Measurements from ENCODE around the gene ARHGDIB. TPM values are rescaled to one million over a fixed set of nuclear protein-coding genes. Genes with fewer than 3 reads are reported as not detected.

ARHGDIB gene
- total RNA-seq, 1 donor from 2014 or later: 680 TPM

GRCh38 chr12:14921218-14921617 is 40.2 kb downstream of the ARHGDIB start:
- Mint-ChIP-seq H3K36me3 (ENCODE audit: low read depth) (peaks cover 38% of the 10 kb centered on the region), H3K9me3 (no peaks in the 10 kb centered on the region), H3K27ac (peak overlapping the region; percentile 76), H3K4me1 (peaks cover 17% of the 10 kb centered on the region), H3K4me3 (no peak overlapping the region), H3K27me3 (no peaks in the 10 kb centered on the region)
- ATAC-seq (ENCODE audit: low read depth): peak; percentile 54
- intact Hi-C loops (cut with micrococcal nuclease): loop anchor here (5.0 kb wide), 1 partner anchor 39 kb away; no protein-coding TSS in a partner anchor
- no peak for DNase-seq
- ChIA-PET CTCF (interaction anchor here (0.8 to 1.0 kb wide), 3 partner anchors 17 to 198 kb away, joined by 3 read pairs; partner anchors contain the start of gene ERP27), POLR2A (interaction anchor here (0.5 to 1.7 kb wide), 3 partner anchors 40 to 277 kb away, joined by 4 to 6 read pairs (median 6); a partner anchor contains a TSS)
- TF ChIP-seq, protein P1, sequence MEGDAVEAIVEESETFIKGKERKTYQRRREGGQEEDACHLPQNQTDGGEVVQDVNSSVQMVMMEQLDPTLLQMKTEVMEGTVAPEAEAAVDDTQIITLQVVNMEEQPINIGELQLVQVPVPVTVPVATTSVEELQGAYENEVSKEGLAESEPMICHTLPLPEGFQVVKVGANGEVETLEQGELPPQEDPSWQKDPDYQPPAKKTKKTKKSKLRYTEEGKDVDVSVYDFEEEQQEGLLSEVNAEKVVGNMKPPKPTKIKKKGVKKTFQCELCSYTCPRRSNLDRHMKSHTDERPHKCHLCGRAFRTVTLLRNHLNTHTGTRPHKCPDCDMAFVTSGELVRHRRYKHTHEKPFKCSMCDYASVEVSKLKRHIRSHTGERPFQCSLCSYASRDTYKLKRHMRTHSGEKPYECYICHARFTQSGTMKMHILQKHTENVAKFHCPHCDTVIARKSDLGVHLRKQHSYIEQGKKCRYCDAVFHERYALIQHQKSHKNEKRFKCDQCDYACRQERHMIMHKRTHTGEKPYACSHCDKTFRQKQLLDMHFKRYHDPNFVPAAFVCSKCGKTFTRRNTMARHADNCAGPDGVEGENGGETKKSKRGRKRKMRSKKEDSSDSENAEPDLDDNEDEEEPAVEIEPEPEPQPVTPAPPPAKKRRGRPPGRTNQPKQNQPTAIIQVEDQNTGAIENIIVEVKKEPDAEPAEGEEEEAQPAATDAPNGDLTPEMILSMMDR (IDR thresholded peaks at IDR 0.05): no peak

GRCh38 chr12:14920475-14921126 is 40.8 kb downstream of the ARHGDIB start:
- Mint-ChIP-seq H3K36me3 (ENCODE audit: low read depth) (peaks cover 45% of the 10 kb centered on the region), H3K4me1 (peaks cover 17% of the 10 kb centered on the region), H3K4me3 (no peak overlapping the region), H3K27me3 (no peaks in the 10 kb centered on the region), H3K9me3 (no peaks in the 10 kb centered on the region), H3K27ac (peak overlapping the region; percentile 76)
- POLR2A ChIA-PET: interaction anchor here (0.5 to 1.7 kb wide), 3 partner anchors 40 to 276 kb away, joined by 4 to 6 read pairs (median 6); a partner anchor contains a TSS
- ATAC-seq (ENCODE audit: low read depth) (peak; percentile 75), DNase-seq (no peak)
- CTCF ChIA-PET: interaction anchor here (0.8 to 1.0 kb wide), 3 partner anchors 18 to 197 kb away, joined by 3 read pairs; partner anchors contain the start of gene ERP27
- intact Hi-C loops (cut with micrococcal nuclease): loop anchor here (1.0 to 5.0 kb wide), 2 partner anchors 38 to 75 kb away; no protein-coding TSS in a partner anchor
- TF ChIP-seq, protein P1 (IDR thresholded peaks at IDR 0.05): no peak

DNA sequence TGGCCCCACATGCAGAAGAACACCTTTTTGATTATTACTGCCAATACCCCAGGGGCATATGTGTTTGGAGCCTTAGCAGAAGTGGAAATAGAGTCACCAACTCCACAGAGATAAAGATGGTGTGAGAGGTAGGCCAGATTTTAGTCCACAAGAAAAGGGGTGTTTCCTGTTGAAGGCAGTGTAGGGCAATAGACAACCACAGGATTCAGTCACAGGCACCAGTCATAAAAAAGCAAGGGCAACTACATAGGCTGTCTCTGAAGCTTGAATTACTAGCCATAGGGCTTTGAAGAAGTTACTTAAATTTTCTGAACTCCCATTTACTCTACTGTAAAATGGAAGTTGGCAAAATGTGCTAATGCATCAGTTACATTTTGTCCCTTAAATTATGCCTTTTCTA is 41.9 kb downstream of the ARHGDIB start:
- ChIA-PET POLR2A (no interaction called here), CTCF (no interaction called here)
- Mint-ChIP-seq H3K36me3 (ENCODE audit: low read depth) (peaks cover 56% of the 10 kb centered on the region), H3K27ac (no peak overlapping the region), H3K9me3 (no peaks in the 10 kb centered on the region), H3K27me3 (no peaks in the 10 kb centered on the region), H3K4me1 (peaks cover 18% of the 10 kb centered on the region), H3K4me3 (no peak overlapping the region)
- DNase-seq (no peak), ATAC-seq (ENCODE audit: low read depth) (no peak)
- TF ChIP-seq, protein P1 (IDR thresholded peaks at IDR 0.05): no peak
- intact Hi-C loops (cut with micrococcal nuclease): no loop called here

GRCh38 chr12:14915736-14916135 is 45.7 kb downstream of the ARHGDIB start:
- H3K4me3 Mint-ChIP-seq: no peak overlapping the region
- H3K36me3 Mint-ChIP-seq (ENCODE audit: low read depth): peaks cover 75% of the 10 kb centered on the region
- intact Hi-C loops (cut with micrococcal nuclease): no loop called here
- ChIA-PET CTCF (no interaction called here), POLR2A (interaction anchor here (0.9 kb wide), 1 partner anchor 16 kb away, joined by 7 read pairs; no protein-coding TSS in a partner anchor)
- DNase-seq (no peak), ATAC-seq (ENCODE audit: low read depth) (no peak)
- peaks cover 13% of the 10 kb centered on the region for H3K4me1 Mint-ChIP-seq
- no peaks in the 10 kb centered on the region for H3K27me3 Mint-ChIP-seq
- TF ChIP-seq, protein P1 (IDR thresholded peaks at IDR 0.05): no peak
- H3K9me3 Mint-ChIP-seq: no peaks in the 10 kb centered on the region
- H3K27ac Mint-ChIP-seq: no peak overlapping the region

DNA sequence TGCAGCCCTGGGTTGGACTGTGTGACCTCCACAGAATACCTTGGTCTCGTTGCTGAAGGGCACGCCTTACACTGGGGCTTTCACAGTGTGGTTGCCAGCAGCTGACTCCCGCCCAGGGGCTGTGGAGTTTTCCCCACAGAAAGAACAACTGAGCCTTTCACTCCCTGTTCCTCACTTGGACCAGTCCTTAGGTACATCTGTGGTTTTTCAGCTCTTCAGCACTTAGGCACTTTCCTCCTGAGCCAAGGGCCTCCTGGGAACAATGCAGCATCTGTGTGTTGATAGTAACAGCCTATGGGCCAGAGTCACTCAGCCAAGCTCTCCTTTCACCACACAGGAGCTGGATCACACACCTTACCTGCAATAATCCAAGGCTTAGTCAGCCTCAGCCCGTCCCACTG is 48.0 kb downstream of the ARHGDIB start:
- no peak for ATAC-seq (ENCODE audit: low read depth)
- DNase-seq: no peak
- H3K36me3 Mint-ChIP-seq (ENCODE audit: low read depth): peaks cover 59% of the 10 kb centered on the region
- peaks cover 4% of the 10 kb centered on the region for H3K4me1 Mint-ChIP-seq
- CTCF ChIA-PET: no interaction called here
- H3K9me3 Mint-ChIP-seq: no peaks in the 10 kb centered on the region
- TF ChIP-seq, protein P1 (IDR thresholded peaks at IDR 0.05): no peak
- intact Hi-C loops (cut with micrococcal nuclease): no loop called here
- H3K4me3 Mint-ChIP-seq: no peak overlapping the region
- no peaks in the 10 kb centered on the region for H3K27me3 Mint-ChIP-seq
- POLR2A ChIA-PET: interaction anchor here (0.5 kb wide), 1 partner anchor 11 kb away, joined by 3 read pairs; no protein-coding TSS in a partner anchor
- H3K27ac Mint-ChIP-seq: no peak overlapping the region

All from activated B cell treated with CpG ODN at 0.5 μM for 24 hours (primary cell).